ENCODE data around the gene LAMB3. TPM values are rescaled to one million over a fixed set of nuclear protein-coding genes. Genes with fewer than 3 reads are reported as not detected.
A peak's percentile ranks its signal among the peaks of the same experiment; 100 is the strongest.

LAMB3 gene
- total RNA-seq, 1 experiment from 2014 or later = 473 TPM

DNA sequence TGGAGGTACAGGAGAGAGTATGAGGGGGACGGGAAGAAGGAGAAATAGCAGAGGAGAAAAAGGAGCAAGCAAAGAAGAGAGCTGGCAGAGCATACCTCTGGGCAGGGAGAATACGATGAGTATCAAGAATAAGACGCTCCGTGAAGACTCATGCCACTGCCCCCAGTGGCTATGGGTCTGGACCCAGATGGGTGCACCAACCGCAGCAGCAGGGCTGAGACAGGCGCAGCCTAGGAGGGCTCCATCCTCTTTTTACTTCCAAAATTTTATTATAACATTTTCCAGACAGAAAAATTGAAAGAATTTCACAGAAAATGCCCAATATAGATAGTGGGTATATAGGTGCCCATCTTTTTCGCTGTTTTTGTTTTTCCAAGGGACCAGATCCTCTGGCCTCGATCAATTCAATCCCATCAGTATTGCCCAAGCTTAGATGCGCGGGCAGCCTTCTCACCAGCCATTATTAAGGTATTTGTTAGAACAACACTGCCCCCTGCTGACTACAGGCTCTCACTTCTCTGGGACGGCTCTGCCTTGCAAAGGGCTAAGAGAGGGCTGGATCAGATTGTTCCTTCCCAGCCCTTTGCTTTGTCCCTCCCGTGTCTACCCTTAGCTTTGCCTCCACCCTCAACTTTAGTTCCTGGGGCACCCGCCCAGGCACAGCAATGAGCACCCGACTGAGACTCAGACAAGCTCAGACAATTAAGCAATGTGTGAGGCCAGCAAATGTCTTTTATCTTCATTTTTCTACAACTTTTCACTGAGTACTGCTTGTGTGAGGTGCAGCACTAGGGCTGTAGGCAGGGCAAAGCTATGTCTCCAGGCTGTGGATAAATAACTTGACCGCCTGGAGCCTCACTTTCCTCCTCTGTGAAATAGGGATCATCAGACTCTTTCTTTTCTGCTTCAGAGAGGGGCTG lies 86.2 kb downstream of the LAMB3 start:
- peak; percentile 97 for DNase-seq
- peaks cover 22% of the 10 kb centered on the region for H3K4me1 ChIP-seq (ENCODE audit: insufficient read depth, low read length)
- no peaks in the 10 kb centered on the region for H4K20me1 ChIP-seq (ENCODE audit: low read length)
- H3K4me2 ChIP-seq (ENCODE audit: low read length) = peak overlapping the region; percentile 20
- intact Hi-C loops (cut with micrococcal nuclease) = loop anchor here (1.0 to 5.0 kb wide), 4 partner anchors 76 to 359 kb away; no protein-coding TSS in a partner anchor
- peak; percentile 90 for ATAC-seq
- POLR2A ChIA-PET (ENCODE audit: unreplicated experiment) = no interaction called here
- no peaks in the 10 kb centered on the region for H3K9me2 ChIP-seq (replicated peaks; ENCODE audit: low read length)
- H3K9ac ChIP-seq (ENCODE audit: low read length) = no peak overlapping the region
- peak overlapping the region; percentile 60 for H2AFZ ChIP-seq (ENCODE audit: low read length)
- no peaks in the 10 kb centered on the region for H3K27me3 ChIP-seq (ENCODE audit: low read length)
- TF ChIP-seq, protein P1, sequence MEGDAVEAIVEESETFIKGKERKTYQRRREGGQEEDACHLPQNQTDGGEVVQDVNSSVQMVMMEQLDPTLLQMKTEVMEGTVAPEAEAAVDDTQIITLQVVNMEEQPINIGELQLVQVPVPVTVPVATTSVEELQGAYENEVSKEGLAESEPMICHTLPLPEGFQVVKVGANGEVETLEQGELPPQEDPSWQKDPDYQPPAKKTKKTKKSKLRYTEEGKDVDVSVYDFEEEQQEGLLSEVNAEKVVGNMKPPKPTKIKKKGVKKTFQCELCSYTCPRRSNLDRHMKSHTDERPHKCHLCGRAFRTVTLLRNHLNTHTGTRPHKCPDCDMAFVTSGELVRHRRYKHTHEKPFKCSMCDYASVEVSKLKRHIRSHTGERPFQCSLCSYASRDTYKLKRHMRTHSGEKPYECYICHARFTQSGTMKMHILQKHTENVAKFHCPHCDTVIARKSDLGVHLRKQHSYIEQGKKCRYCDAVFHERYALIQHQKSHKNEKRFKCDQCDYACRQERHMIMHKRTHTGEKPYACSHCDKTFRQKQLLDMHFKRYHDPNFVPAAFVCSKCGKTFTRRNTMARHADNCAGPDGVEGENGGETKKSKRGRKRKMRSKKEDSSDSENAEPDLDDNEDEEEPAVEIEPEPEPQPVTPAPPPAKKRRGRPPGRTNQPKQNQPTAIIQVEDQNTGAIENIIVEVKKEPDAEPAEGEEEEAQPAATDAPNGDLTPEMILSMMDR (conservative IDR thresholded peaks at IDR 0.05; ENCODE audit: low read depth, low read length) = peak; percentile 96
- no peak for TF ChIP-seq EZH2 (IDR thresholded peaks at IDR 0.05; ENCODE audit: low read length, unreplicated experiment)
- TF ChIP-seq EZH2phosphoT487 (IDR thresholded peaks at IDR 0.05; ENCODE audit: borderline replicate concordance, low read length) = no peak
- H3K27ac ChIP-seq (ENCODE audit: low read length) = no peak overlapping the region
- no peak overlapping the region for H3K4me3 ChIP-seq (ENCODE audit: low read length)
- no peaks in the 10 kb centered on the region for H3F3A ChIP-seq (ENCODE audit: low read length, unreplicated experiment)
- H3K79me2 ChIP-seq (ENCODE audit: low read length) = no peaks in the 10 kb centered on the region
- H3K36me3 ChIP-seq (ENCODE audit: low read depth, low read length) = no peaks in the 10 kb centered on the region
- H3K9me3 ChIP-seq (ENCODE audit: low read length) = no peaks in the 10 kb centered on the region
- BruUV-seq (replicated peaks) = no TSS peak
- CTCF ChIA-PET = interaction anchor here (0.6 to 2.1 kb wide), 8 partner anchors 9 to 1544 kb away, joined by 3 to 6 read pairs (median 4); no protein-coding TSS in a partner anchor

Small RNA genes lying within 50 kb of the gene (microRNA-seq; reads per million reads assigned to microRNA genes)
- gene MIR4260 (ENCODE audit: unreplicated experiment) = not detected

Other genes starting within 250 kb of the LAMB3 start
- gene CAMK1G, start 68.7 kb downstream of the LAMB3 start, total RNA-seq (2014; rRNA removed) = not detected in 2 replicates
- gene G0S2, start 23.0 kb upstream of the LAMB3 start, total RNA-seq (2014; rRNA removed) = 620 and 723 TPM in 2 replicates
- not detected in 2 replicates for gene HSD11B1, start 52.4 kb upstream of the LAMB3 start, total RNA-seq (2014; rRNA removed)
- gene TRAF3IP3, start 103.6 kb upstream of the LAMB3 start, total RNA-seq (2014; rRNA removed) = not detected in 2 replicates
- 5.7 and 6.7 TPM in 2 replicates for gene C1orf74, start 132.1 kb upstream of the LAMB3 start, total RNA-seq (2014; rRNA removed)
- 61.6 and 65.7 TPM in 2 replicates for gene IRF6, start 153.7 kb upstream of the LAMB3 start, total RNA-seq (2014; rRNA removed)
- 14.3 and 15.3 TPM in 2 replicates for gene UTP25, start 175.5 kb upstream of the LAMB3 start, total RNA-seq (2014; rRNA removed)

Measured in PC-3 (cell line).